Mammary epithelial cell (primary cell): ENCODE data around the gene HSD3B1.

Experiments used
- EZH2 ChIP-seq: IDR thresholded peaks from 2 replicates; pipeline ENCODE4 v1.6.1; 2012; ENCODE audit warnings: low read length, inconsistent platforms, borderline replicate concordance
- TF ChIP-seq, protein P1 (sequence below), 2 donors: IDR thresholded peaks in 1 of 2; conservative IDR thresholded peaks in 1 of 2; 2 replicates each; pipeline ENCODE4 v1.5.1; 2011 to 2012; ENCODE audit warnings: inconsistent platforms in 2 of 2, low read length in 2 of 2, mild to moderate bottlenecking in 2 of 2, control low read depth in 1 of 2, low read depth in 1 of 2; ENCODE audit not compliant: insufficient read depth in 1 of 2; ENCODE audit errors: extremely low read depth in 1 of 2

- TF ChIP-seq, protein P1, sequence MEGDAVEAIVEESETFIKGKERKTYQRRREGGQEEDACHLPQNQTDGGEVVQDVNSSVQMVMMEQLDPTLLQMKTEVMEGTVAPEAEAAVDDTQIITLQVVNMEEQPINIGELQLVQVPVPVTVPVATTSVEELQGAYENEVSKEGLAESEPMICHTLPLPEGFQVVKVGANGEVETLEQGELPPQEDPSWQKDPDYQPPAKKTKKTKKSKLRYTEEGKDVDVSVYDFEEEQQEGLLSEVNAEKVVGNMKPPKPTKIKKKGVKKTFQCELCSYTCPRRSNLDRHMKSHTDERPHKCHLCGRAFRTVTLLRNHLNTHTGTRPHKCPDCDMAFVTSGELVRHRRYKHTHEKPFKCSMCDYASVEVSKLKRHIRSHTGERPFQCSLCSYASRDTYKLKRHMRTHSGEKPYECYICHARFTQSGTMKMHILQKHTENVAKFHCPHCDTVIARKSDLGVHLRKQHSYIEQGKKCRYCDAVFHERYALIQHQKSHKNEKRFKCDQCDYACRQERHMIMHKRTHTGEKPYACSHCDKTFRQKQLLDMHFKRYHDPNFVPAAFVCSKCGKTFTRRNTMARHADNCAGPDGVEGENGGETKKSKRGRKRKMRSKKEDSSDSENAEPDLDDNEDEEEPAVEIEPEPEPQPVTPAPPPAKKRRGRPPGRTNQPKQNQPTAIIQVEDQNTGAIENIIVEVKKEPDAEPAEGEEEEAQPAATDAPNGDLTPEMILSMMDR (conservative IDR thresholded peaks at IDR 0.05 in 1 of 2, IDR thresholded peaks at IDR 0.05 in 1 of 2; ENCODE audit: extremely low read depth in 1 of 2, insufficient read depth in 1 of 2, low read depth in 1 of 2, low read length in 2 of 2) = no peak
- TF ChIP-seq EZH2 = no peak
These were observed 36.1 kb upstream of the HSD3B1 start for GRCh38 chr1:119470958-119471357.
